Right lobe of liver (tissue), 6 donors: ENCODE data around the gene RBM6. TPM values are rescaled to one million over a fixed set of nuclear protein-coding genes. Genes with fewer than 3 reads are reported as not detected.

Experiments
- ATAC-seq, 4 donors: fragments of 200-7000 bp; cut with Tn5 transposase; one replicate each; pipeline ENCODE4 v1.9.1; 2020; ENCODE audit warnings: mild to moderate bottlenecking in 4 of 4, moderate library complexity in 4 of 4
- DNase-seq, 3 donors: peaks; one replicate each; pipeline ENCODE4 v3.0.0-alpha.2; 2020
- H3K27ac ChIP-seq, 3 donors: fragments of 200-600 bp; one replicate each; pipeline ENCODE4 v1.8.0; 2022
- H3K27me3 ChIP-seq, 2 donors: fragments of 200-600 bp; one replicate each; pipeline ENCODE4 v1.8.0; 2022
- H3K36me3 ChIP-seq, 4 donors: fragments of 200-600 bp; sonication (generic) in 1 of 4; one replicate each; pipeline versions ENCODE4 v1.5.1 to v1.8.0; 2017 to 2022; ENCODE audit warnings: control low read depth in 1 of 4
- H3K4me1 ChIP-seq, 4 donors: fragments of 200-600 bp; sonication (generic) in 1 of 4; one replicate each; pipeline versions ENCODE4 v1.5.1 to v1.8.0; 2017 to 2022; ENCODE audit warnings: control low read depth in 1 of 4
- H3K4me3 ChIP-seq, 3 donors: fragments of 200-600 bp; one replicate each; pipeline ENCODE4 v1.8.0; 2022
- H3K9me3 ChIP-seq, 4 donors: fragments of 200-600 bp; sonication (generic) in 1 of 4; one replicate each; pipeline versions ENCODE4 v1.5.1 to v1.8.0; 2017 to 2022; ENCODE audit warnings: control low read depth in 1 of 4
- CTCF ChIP-seq, 4 donors: fragments of 200-600 bp in 3 of 4; fragments of 450-650 bp in 1 of 4; IDR thresholded peaks; one replicate each; pipeline versions ENCODE4 v1.5.1 to v1.8.0; 2016 to 2022; ENCODE audit warnings: antibody characterized with exemption in 4 of 4, mild to moderate bottlenecking in 2 of 4
- POLR2A ChIP-seq: fragments of 450-650 bp; IDR thresholded peaks from one replicate; pipeline ENCODE4 v1.6.1; 2017; ENCODE audit warnings: antibody characterized with exemption, mild to moderate bottlenecking
- WGBS: methylation state at CpG from one replicate; pipeline ENCODE4 v1.1.6; 2018; ENCODE audit warnings: low coverage, low lambda C conversion rate; ENCODE audit not compliant: insufficient coverage; ENCODE audit errors: missing lambda C conversion rate; 5-methylcytosine and 5-hydroxymethylcytosine counted together
- intact Hi-C, 2 donors: fragments of 100-400 bp; cut with DNase I; formaldehyde crosslinking; loops; one replicate each; pipeline versions ENCODE4 v1.11.2 to v1.14.1; 2022
- total RNA-seq, 6 experiments: library from RNA; depleted of rRNA in 2 of 6; stranded (reverse); fragments of >200 nt in 2 of 6; fragmentation: NEBNext Ultra II Directional in 3 of 6; extraction: Animal tissue kit (Norgen Biotek cat#: 25700) in 3 of 6; gene quantifications; one replicate each; pipeline versions ENCODE4 v1.1.0 to v1.2.4, GENCODE V29; 2016 to 2023
- donor health status: DM: no; HTN: yes; CAD: no.
- donor health status: DM: no; HTN: no; CAD: no.
- donor health status: DM: no; HTN: no; CAD: no.
- donor health status: DM: no; HTN: yes; CAD: no.
- donor health status: DM: no; HTN: yes; CAD: no.

Gene RBM6
- total RNA-seq, 6 experiments from 2014 or later, result 25.9 to 46.4 (median 32.9) TPM

GRCh38 chr3:50120364-50121071, 180.6 kb downstream of the RBM6 start:
- ATAC-seq, result peak in 1 of 4 donors; percentile 6
- H3K27ac ChIP-seq, result no peak overlapping the region
- peak in 1 of 3 donors; percentile 38 for DNase-seq
- H3K4me3 ChIP-seq, result no peak overlapping the region
- H3K9me3 ChIP-seq, result no peaks in the 10 kb centered on the region
- H3K36me3 ChIP-seq, result peaks cover 11 to 48% (median 30%) of the 10 kb centered on the region in 4 donors
- no peaks in the 10 kb centered on the region for H3K4me1 ChIP-seq
- TF ChIP-seq POLR2A, result no peak
- TF ChIP-seq CTCF (IDR thresholded peaks at IDR 0.05), result no peak
- H3K27me3 ChIP-seq, result no peaks in the 10 kb centered on the region
- intact Hi-C loops, result loop anchor here in 1 of 2 donors (2.0 to 10.0 kb wide), 2 partner anchors 68 to 144 kb away; partner anchors contain the start of gene SEMA3B
- 90% methylated on average over 2 of the region's 10 CpGs for WGBS

- DNase-seq (peak; percentile 73 to 80 (median 74)), ATAC-seq (peak; percentile 82 to 86 (median 84))
- Histone ChIP-seq H3K27me3 (no peaks in the 10 kb centered on the region), H3K9me3 (no peaks in the 10 kb centered on the region), H3K27ac (no peak overlapping the region), H3K36me3 (peaks cover 4 to 39% (median 21%) of the 10 kb centered on the region in 4 donors), H3K4me3 (no peak overlapping the region), H3K4me1 (no peaks in the 10 kb centered on the region)
- TF ChIP-seq CTCF (IDR thresholded peaks at IDR 0.05) (peak; percentile 79 to 88 (median 84)), POLR2A (no peak)
- 7% methylated on average over 8 of the region's 13 CpGs for WGBS
- intact Hi-C loops, result loop anchor here (2.0 to 10.0 kb wide), 2 partner anchors 67 to 143 kb away; partner anchors contain the start of gene SEMA3B (in 1 of the 2)
Measured at GRCh38 chr3:50121072-50122032, 181.4 kb downstream of the RBM6 start.

- no peak overlapping the region for H3K27ac ChIP-seq
- peak in 1 of 4 donors; percentile 3 for ATAC-seq
- no peaks in the 10 kb centered on the region for H3K27me3 ChIP-seq
- peaks cover 0 to 32% (median 15%) of the 10 kb centered on the region in 4 donors for H3K36me3 ChIP-seq
- TF ChIP-seq CTCF (IDR thresholded peaks at IDR 0.05), result no peak
- TF ChIP-seq POLR2A, result no peak
- DNase-seq, result peak in 1 of 3 donors; percentile 22
- no peaks in the 10 kb centered on the region for H3K9me3 ChIP-seq
- no peak overlapping the region for H3K4me3 ChIP-seq
- intact Hi-C loops, result loop anchor here (2.0 to 10.0 kb wide), 2 partner anchors 67 to 143 kb away; partner anchors contain the start of gene SEMA3B (in 1 of the 2)
- no peaks in the 10 kb centered on the region for H3K4me1 ChIP-seq
- 71% methylated on average over 2 of the region's 2 CpGs for WGBS
Measured at GRCh38 chr3:50122071-50122470, 182.1 kb downstream of the RBM6 start.

GRCh38 chr3:50122661-50123391, 182.9 kb downstream of the RBM6 start:
- no peak for TF ChIP-seq CTCF (IDR thresholded peaks at IDR 0.05)
- Histone ChIP-seq H3K36me3 (peaks cover 0 to 25% (median 10%) of the 10 kb centered on the region in 4 donors), H3K4me1 (no peaks in the 10 kb centered on the region), H3K9me3 (no peaks in the 10 kb centered on the region), H3K4me3 (no peak overlapping the region), H3K27ac (no peak overlapping the region), H3K27me3 (no peaks in the 10 kb centered on the region)
- 72% methylated on average over 4 of the region's 14 CpGs for WGBS
- intact Hi-C loops, result loop anchor here (2.0 to 10.0 kb wide), 2 partner anchors 66 to 142 kb away; partner anchors contain the start of gene SEMA3B (in 1 of the 2)
- ATAC-seq (no peak), DNase-seq (peak in 1 of 3 donors; percentile 38)
